ENCODE results near the gene CLCNKA. TPM values are rescaled to one million over a fixed set of nuclear protein-coding genes. Genes with fewer than 3 reads are reported as not detected.
"Not testable (repeated sequence)": the region's sequence is repeated elsewhere in the genome, so short reads cannot be mapped to it uniquely, and the experiment has no call there.

Gene CLCNKA
- total and polyA plus RNA-seq, 9 donors = 0.08 to 2.4 (median 1.0) TPM; not detected in 1

- peak overlapping the region in 1 of 2 donors; percentile 80 for H3K27ac ChIP-seq
Observed at GRCh38 chr1:15975358-15975804, 46.5 kb upstream of the CLCNKA start.

GRCh38 chr1:15975805-15976680 lies 45.8 kb upstream of the CLCNKA start, which contains the start of gene ZBTB17:
Gene ZBTB17, minus strand, starts transcription at chr1:15976101. Its CDS starts 27,606 bp downstream, at chr1:15948495.
- Histone ChIP-seq H3K27ac (peak within 1 kb of the TSS in 1 of 2 donors; percentile 80), H3K36me3 (no peaks in the 10 kb centered on the region), H3K4me3 (peak within 1 kb of the TSS; percentile 91), H3K9me3 (no peaks in the 10 kb centered on the region), H3K4me1 (ENCODE audit: insufficient read depth) (peaks cover 5% of the 10 kb centered on the region), H3K27me3 (no peaks in the 10 kb centered on the region)
- TF ChIP-seq POLR2A (IDR thresholded peaks at IDR 0.05) = peak; percentile 70
- no peak for TF ChIP-seq EP300 (IDR thresholded peaks at IDR 0.05)
- 7 to 16% (median 8%) methylated on average over 24 to 47 of the region's 47 CpGs for WGBS, 3 donors
- intact Hi-C loops (cut with DNase I) = no loop called here
- DNase-seq = peak; percentile 93 to 97 (median 94)

More at GRCh38 chr1:15975358-15975804, 46.5 kb upstream of the CLCNKA start:
- Histone ChIP-seq H3K4me3 (peak overlapping the region; percentile 91), H3K27me3 (no peaks in the 10 kb centered on the region), H3K36me3 (no peaks in the 10 kb centered on the region), H3K4me1 (ENCODE audit: insufficient read depth) (peaks cover 5% of the 10 kb centered on the region), H3K9me3 (no peaks in the 10 kb centered on the region)
- WGBS, 3 donors = 1 to 2% (median 1%) methylated on average over 38 to 47 of the region's 47 CpGs
- DNase-seq = no peak
- intact Hi-C loops (cut with DNase I) = no loop called here
- TF ChIP-seq CTCF (IDR thresholded peaks at IDR 0.05) = no peak
- no peak for TF ChIP-seq POLR2A (IDR thresholded peaks at IDR 0.05)
- TF ChIP-seq EP300 (IDR thresholded peaks at IDR 0.05) = no peak

- H3K4me1 ChIP-seq (ENCODE audit: insufficient read depth); DNase-seq; H3K36me3 ChIP-seq; H3K27me3 ChIP-seq; H3K27ac ChIP-seq; intact Hi-C loops (cut with DNase I); H3K9me3 ChIP-seq; H3K4me3 ChIP-seq: not testable (repeated sequence)
- whole genome bisulfite sequencing, 3 donors = 92 to 94% (median 93%) methylated on average over 4 of the region's 4 CpGs
Observed at GRCh38 chr1:15977947-15978346, 43.9 kb upstream of the CLCNKA start.

GRCh38 chr1:15981679-15982078 lies 40.2 kb upstream of the CLCNKA start:
- H3K36me3 ChIP-seq = no peaks in the 10 kb centered on the region
- WGBS, 3 donors = 65 to 76% (median 72%) methylated on average over 3 of the region's 3 CpGs
- DNase-seq = no peak
- intact Hi-C loops (cut with DNase I) = no loop called here
- no peaks in the 10 kb centered on the region for H3K4me1 ChIP-seq (ENCODE audit: insufficient read depth)
- H3K27ac ChIP-seq = no peak overlapping the region
- TF ChIP-seq CTCF (IDR thresholded peaks at IDR 0.05) = no peak
- no peak for TF ChIP-seq POLR2A (IDR thresholded peaks at IDR 0.05)
- no peaks in the 10 kb centered on the region for H3K9me3 ChIP-seq
- H3K4me3 ChIP-seq = no peak overlapping the region
- H3K27me3 ChIP-seq = no peaks in the 10 kb centered on the region

GRCh38 chr1:15983275-15983674 lies 38.6 kb upstream of the CLCNKA start:
- Histone ChIP-seq H3K36me3 (no peaks in the 10 kb centered on the region), H3K27me3 (no peaks in the 10 kb centered on the region), H3K9me3 (no peaks in the 10 kb centered on the region), H3K4me1 (ENCODE audit: insufficient read depth) (no peaks in the 10 kb centered on the region), H3K27ac (no peak overlapping the region), H3K4me3 (no peak overlapping the region)
- TF ChIP-seq EP300 (IDR thresholded peaks at IDR 0.05) = no peak
- TF ChIP-seq CTCF (IDR thresholded peaks at IDR 0.05) = no peak
- TF ChIP-seq POLR2A (IDR thresholded peaks at IDR 0.05) = no peak
- no peak for DNase-seq
- WGBS, 3 donors = 11 to 19% (median 16%) methylated on average over 1 of the region's 1 CpG
- intact Hi-C loops (cut with DNase I) = no loop called here

Measured in ovary (tissue), 9 donors.